HG03103 (cell line): ENCODE results near the gene FAM47E.

Experiments used
- ATAC-seq: cut with Tn5 transposase; IDR thresholded peaks from one replicate; pipeline ENCODE4 v1.9.1; 2021; ENCODE audit warnings: low read depth; ENCODE audit not compliant: unreplicated experiment

The FAM47E gene

GRCh38 chr4:76251441-76252270, at the start of gene FAM47E:
Gene FAM47E (plus strand): TSS chr4:76251721. CDS start chr4:76251747, 26 bp downstream.
- ATAC-seq: no peak

GRCh38 chr4:76203541-76203940, 48.0 kb upstream of the FAM47E start:
- ATAC-seq: no peak

- ATAC-seq: no peak
These were observed 46.6 kb upstream of the FAM47E start for GRCh38 chr4:76204936-76205335.

- ATAC-seq: no peak
These were observed 46.0 kb upstream of the FAM47E start for GRCh38 chr4:76205476-76205875.

GRCh38 chr4:76206222-76206942, 45.1 kb upstream of the FAM47E start:
- no peak for ATAC-seq

- no peak for ATAC-seq
These were observed 44.0 kb upstream of the FAM47E start for GRCh38 chr4:76207549-76207948.

- no peak for ATAC-seq
These were observed 43.3 kb upstream of the FAM47E start for GRCh38 chr4:76208005-76208765.

GRCh38 chr4:76209881-76210280, 41.6 kb upstream of the FAM47E start:
- no peak for ATAC-seq

GRCh38 chr4:76210452-76210851, 41.1 kb upstream of the FAM47E start:
- ATAC-seq: no peak

GRCh38 chr4:76211769-76212708, 39.5 kb upstream of the FAM47E start:
- no peak for ATAC-seq

- no peak for ATAC-seq
These were observed 38.6 kb upstream of the FAM47E start for GRCh38 chr4:76212851-76213414.

GRCh38 chr4:76213415-76214176, 37.9 kb upstream of the FAM47E start, which contains the start of gene SCARB2:
Gene SCARB2 (minus strand): TSS chr4:76213824. CDS start chr4:76213543, 281 bp downstream.
- peak; percentile 75 for ATAC-seq

GRCh38 chr4:76214177-76214675, 37.3 kb upstream of the FAM47E start:
- ATAC-seq: peak; percentile 49

GRCh38 chr4:76215077-76215476, 36.4 kb upstream of the FAM47E start:
- ATAC-seq: no peak

GRCh38 chr4:76216524-76216923, 35.0 kb upstream of the FAM47E start:
- ATAC-seq: no peak

GRCh38 chr4:76216975-76217814, 34.3 kb upstream of the FAM47E start:
- no peak for ATAC-seq

GRCh38 chr4:76219299-76220055, 32.0 kb upstream of the FAM47E start:
- no peak for ATAC-seq
